ENCODE measurements around the gene MLX.

The MLX gene

DNA sequence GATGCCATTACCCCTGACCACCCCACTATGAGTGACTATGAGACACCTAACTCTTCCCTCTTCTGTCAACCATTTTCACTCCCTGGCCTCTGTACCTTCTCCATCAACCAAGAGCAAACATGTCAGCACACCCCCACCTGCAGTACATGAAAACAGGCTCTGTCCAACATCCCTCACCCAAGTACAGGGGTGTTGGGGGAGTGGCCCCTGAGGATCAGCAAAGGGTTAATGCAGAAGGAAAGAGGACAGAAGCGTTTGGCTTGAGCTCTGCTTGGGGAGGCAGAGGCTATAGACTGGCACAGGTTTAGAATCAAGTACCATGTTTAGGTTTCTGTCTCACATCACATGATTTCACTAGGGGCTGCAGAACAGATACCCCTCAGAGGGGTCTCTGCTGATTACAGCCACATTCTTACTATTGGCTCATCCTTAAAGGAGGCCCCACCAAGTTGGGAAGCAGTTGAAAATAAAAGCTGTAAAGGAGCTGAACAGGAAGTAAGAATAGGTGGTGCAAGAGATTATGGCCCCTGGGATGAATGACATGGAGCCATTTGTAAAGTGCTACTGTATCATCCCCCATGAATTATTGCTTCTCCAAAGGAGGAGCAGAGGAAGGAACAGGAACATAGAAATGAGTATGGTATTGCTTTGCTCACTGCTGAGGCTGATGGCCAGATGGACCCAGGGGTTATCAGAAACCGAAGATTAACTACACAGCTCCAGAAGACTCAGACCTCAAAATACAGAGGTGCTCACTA is 13.1 kb downstream of the MLX start:
- TF ChIP-seq, protein P1, sequence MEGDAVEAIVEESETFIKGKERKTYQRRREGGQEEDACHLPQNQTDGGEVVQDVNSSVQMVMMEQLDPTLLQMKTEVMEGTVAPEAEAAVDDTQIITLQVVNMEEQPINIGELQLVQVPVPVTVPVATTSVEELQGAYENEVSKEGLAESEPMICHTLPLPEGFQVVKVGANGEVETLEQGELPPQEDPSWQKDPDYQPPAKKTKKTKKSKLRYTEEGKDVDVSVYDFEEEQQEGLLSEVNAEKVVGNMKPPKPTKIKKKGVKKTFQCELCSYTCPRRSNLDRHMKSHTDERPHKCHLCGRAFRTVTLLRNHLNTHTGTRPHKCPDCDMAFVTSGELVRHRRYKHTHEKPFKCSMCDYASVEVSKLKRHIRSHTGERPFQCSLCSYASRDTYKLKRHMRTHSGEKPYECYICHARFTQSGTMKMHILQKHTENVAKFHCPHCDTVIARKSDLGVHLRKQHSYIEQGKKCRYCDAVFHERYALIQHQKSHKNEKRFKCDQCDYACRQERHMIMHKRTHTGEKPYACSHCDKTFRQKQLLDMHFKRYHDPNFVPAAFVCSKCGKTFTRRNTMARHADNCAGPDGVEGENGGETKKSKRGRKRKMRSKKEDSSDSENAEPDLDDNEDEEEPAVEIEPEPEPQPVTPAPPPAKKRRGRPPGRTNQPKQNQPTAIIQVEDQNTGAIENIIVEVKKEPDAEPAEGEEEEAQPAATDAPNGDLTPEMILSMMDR (IDR thresholded peaks at IDR 0.05; ENCODE audit: borderline replicate concordance, control extremely low read depth, extremely low read depth, insufficient read depth, missing control alignments), result no peak
- in situ Hi-C loops (cut with MboI; ENCODE audit: low sequenced_read_pairs, unreplicated experiment), result no loop called here
- no peak for DNase-seq (ENCODE audit: low spot score)

DNA sequence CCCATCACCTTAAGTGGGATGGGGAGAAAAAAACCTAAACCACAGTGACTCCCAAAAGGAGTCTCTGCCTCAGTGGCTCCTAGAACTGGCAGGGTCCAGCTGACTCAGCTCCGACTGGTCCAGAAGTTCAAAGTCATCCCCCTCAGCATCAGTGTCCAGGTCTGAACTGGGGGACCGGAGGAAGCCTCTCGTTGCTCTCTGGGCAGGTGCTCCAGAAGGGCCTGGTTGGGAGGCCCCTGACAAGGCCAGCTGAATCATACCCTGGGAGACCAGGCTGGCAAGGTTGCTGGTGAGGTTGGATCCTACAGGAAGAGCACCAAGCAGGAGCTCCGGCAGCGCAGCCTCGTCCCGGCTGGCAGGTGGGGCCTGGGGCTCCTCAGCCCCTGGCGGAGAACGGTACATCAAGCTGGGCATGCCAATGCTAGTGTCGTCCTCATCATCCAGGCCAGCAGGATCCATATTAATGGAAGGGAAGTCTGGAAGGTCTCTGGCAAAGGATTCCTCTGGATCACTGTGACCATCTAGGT is 14.9 kb downstream of the MLX start:
- no peak for DNase-seq (ENCODE audit: low spot score)
- TF ChIP-seq, protein P1 (IDR thresholded peaks at IDR 0.05; ENCODE audit: borderline replicate concordance, control extremely low read depth, extremely low read depth, insufficient read depth, missing control alignments), result no peak
- in situ Hi-C loops (cut with MboI; ENCODE audit: low sequenced_read_pairs, unreplicated experiment), result no loop called here

DNA sequence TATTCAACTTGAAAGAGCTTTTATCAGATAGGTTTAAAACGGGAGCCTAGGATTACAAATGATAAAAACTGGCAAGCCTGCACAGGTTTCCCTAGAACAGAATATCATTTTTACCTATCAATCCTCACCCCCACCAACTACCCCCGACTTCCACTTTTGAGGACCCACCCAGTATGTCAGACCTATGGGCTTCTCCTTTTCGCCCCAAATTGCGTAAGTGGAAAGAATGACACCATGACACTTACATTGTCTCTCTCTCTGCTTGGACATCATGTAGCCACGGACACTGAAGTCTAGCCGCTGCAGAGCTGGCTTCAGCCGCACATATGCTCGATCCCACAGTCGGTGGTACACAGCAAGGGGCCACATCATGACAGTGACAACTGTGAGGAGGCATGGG is 18.0 kb downstream of the MLX start:
- no peak for DNase-seq (ENCODE audit: low spot score)
- TF ChIP-seq, protein P1 (IDR thresholded peaks at IDR 0.05; ENCODE audit: borderline replicate concordance, control extremely low read depth, extremely low read depth, insufficient read depth, missing control alignments), result no peak
- in situ Hi-C loops (cut with MboI; ENCODE audit: low sequenced_read_pairs, unreplicated experiment), result no loop called here

DNA sequence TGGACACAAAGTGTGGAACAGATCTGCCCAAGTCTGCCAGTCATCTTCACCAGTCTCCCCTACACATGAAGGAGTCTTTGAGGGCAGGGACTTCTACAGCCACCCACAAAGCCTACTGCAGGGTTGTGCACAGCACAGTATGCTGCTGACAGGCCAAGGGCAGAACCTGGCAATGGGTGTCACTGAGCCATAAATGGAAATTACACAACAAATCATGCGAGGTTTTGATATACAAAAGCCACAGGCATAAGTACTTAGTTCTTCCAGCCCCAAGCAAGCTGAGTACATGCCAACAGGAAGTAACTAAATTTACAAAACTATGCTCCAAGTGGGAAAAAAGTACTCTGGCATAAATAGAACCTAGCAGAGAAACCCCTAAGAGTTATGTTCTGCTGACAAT is 18.5 kb downstream of the MLX start:
- DNase-seq (ENCODE audit: low spot score), result no peak
- in situ Hi-C loops (cut with MboI; ENCODE audit: low sequenced_read_pairs, unreplicated experiment), result no loop called here
- TF ChIP-seq, protein P1 (IDR thresholded peaks at IDR 0.05; ENCODE audit: borderline replicate concordance, control extremely low read depth, extremely low read depth, insufficient read depth, missing control alignments), result no peak

DNA sequence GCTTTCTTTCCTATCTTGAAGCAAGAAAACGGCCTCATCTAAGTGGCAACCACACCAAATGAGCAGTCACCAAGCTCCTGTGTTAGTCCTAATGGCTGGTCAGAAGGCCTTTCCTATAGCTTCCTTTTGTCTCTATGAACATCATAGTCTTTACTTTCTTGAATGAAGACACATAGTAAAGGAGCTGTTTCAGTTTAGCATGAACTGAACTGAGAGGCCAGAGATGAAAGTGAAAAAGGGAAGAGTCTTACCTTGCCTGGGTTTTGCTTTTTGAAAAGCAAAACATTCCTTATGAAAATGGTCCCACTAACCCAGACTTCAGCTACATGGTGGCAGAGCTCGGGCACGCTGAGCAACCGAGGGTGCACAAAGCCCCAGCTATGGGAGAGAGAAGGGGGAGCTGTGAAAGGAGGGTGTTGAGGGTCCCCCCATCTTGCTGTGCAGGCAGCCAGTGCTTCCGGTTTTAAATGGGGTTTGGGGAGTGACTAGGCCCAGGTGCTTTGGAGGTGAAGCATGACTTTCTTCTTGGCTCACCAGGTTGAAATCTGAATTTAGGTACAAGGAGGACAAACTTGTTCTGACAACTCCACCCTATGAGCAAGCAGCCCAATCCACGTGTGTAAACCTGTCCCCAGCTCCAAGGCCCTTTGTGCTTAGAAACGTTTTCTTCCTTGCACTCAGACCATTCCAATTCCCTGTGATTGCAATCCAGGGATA is 19.8 kb downstream of the MLX start:
- in situ Hi-C loops (cut with MboI; ENCODE audit: low sequenced_read_pairs, unreplicated experiment), result no loop called here
- peak; percentile 61 for DNase-seq (ENCODE audit: low spot score)
- TF ChIP-seq, protein P1 (IDR thresholded peaks at IDR 0.05; ENCODE audit: borderline replicate concordance, control extremely low read depth, extremely low read depth, insufficient read depth, missing control alignments), result no peak

DNA sequence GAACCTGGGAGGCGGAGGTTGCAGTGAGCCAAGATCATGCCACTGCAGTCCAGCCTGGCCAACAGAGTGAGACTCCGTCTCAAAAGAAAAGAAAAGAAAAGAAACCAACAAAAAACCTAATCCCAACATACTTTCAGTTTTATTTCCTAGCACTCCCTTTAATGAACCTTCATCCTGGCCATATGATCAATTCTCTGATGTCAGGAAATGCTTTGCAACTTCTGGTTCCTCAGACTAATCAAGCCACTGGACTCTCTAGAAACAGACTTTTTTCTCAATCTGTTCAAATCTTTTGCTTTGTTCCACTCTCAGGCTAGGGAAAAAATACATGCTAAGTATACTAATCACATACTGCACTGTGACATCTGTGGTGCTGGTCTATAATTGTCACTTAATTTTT is 24.0 kb downstream of the MLX start:
- in situ Hi-C loops (cut with MboI; ENCODE audit: low sequenced_read_pairs, unreplicated experiment), result no loop called here
- no peak for DNase-seq (ENCODE audit: low spot score)

More for the DNA sequence above, 24.0 kb downstream of the MLX start:
- TF ChIP-seq, protein P1 (IDR thresholded peaks at IDR 0.05; ENCODE audit: borderline replicate concordance, control extremely low read depth, extremely low read depth, insufficient read depth, missing control alignments), result no peak

Data from GM13976 (cell line).